GM13977 (cell line): Measurements from ENCODE around the gene POU3F3.
A peak's percentile ranks its signal among the peaks of the same experiment; 100 is the strongest.

Source experiments
- DNase-seq: peaks from one replicate; pipeline ENCODE4 v3.0.0; 2012; ENCODE audit warnings: low spot score
- in situ Hi-C: fragments of 300-500 bp; cut with MboI; formaldehyde crosslinking; loops from one replicate; pipeline ENCODE4 v1.12.0; 2022; ENCODE audit warnings: low sequenced_read_pairs, low pct_unique_long_range_greater_than_20kb, mixed read lengths, inconsistent platforms; ENCODE audit not compliant: unreplicated experiment
- TF ChIP-seq, protein P1 (sequence below): IDR thresholded peaks from 2 replicates; pipeline ENCODE4 v1.5.1; 2012; ENCODE audit warnings: mild to moderate bottlenecking, control low read depth; ENCODE audit not compliant: insufficient read depth; ENCODE audit errors: extremely low read depth, missing control alignments

The POU3F3 gene

GRCh38 chr2:104856973-104857261, 3.0 kb downstream of the POU3F3 start:
- in situ Hi-C loops, result loop anchor here (25.0 kb wide), 1 partner anchor 1695 kb away; no protein-coding TSS in a partner anchor
- TF ChIP-seq, protein P1, sequence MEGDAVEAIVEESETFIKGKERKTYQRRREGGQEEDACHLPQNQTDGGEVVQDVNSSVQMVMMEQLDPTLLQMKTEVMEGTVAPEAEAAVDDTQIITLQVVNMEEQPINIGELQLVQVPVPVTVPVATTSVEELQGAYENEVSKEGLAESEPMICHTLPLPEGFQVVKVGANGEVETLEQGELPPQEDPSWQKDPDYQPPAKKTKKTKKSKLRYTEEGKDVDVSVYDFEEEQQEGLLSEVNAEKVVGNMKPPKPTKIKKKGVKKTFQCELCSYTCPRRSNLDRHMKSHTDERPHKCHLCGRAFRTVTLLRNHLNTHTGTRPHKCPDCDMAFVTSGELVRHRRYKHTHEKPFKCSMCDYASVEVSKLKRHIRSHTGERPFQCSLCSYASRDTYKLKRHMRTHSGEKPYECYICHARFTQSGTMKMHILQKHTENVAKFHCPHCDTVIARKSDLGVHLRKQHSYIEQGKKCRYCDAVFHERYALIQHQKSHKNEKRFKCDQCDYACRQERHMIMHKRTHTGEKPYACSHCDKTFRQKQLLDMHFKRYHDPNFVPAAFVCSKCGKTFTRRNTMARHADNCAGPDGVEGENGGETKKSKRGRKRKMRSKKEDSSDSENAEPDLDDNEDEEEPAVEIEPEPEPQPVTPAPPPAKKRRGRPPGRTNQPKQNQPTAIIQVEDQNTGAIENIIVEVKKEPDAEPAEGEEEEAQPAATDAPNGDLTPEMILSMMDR, result no peak
- DNase-seq, result peak; percentile 57

GRCh38 chr2:104857262-104858005, 3.5 kb downstream of the POU3F3 start:
- in situ Hi-C loops, result loop anchor here (25.0 kb wide), 1 partner anchor 1695 kb away; no protein-coding TSS in a partner anchor
- TF ChIP-seq, protein P1, result no peak
- no peak for DNase-seq

- in situ Hi-C loops, result loop anchor here (25.0 kb wide), 1 partner anchor 1696 kb away; no protein-coding TSS in a partner anchor
- TF ChIP-seq, protein P1, result no peak
- DNase-seq, result peak; percentile 30
Observed at GRCh38 chr2:104858006-104858978, 4.4 kb downstream of the POU3F3 start.

GRCh38 chr2:104859291-104859765, 5.4 kb downstream of the POU3F3 start:
- in situ Hi-C loops, result loop anchor here (25.0 kb wide), 1 partner anchor 1697 kb away; no protein-coding TSS in a partner anchor
- peak; percentile 20 for DNase-seq
- TF ChIP-seq, protein P1, result no peak

DNA sequence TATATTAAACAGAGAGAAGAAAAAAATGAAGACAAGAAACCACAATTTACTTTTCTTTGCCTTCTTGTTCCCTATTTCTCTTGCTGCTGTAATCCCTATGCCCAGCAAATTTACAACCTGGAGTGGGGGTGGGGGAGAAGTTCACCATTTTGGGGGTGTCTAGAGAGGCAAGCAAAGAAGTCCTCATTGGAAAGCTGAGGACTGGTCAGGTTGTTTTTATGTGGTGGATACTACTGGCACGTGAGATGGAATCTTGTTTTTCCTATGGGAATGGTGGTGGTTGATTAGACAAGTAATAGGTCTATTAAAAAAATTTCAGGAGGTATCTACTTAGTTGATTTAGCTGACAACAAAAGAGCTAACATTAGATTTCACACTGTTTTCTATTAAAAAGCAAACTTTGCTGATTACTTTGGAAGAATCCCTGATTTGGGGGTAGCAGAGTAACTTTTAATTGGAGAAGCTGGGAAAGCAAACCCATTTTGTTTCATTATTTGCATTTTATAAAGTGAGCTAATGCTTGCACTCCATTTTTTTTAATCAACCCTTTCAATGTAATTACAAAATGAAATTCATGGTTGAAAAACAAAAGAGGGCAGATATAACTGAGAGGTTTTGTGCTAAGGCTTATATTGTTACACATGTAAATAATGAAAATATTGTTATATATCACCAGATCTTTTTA, 6.0 kb downstream of the POU3F3 start:
- in situ Hi-C loops, result loop anchor here (25.0 kb wide), 1 partner anchor 1698 kb away; no protein-coding TSS in a partner anchor
- TF ChIP-seq, protein P1, result no peak
- peak; percentile 18 for DNase-seq

DNA sequence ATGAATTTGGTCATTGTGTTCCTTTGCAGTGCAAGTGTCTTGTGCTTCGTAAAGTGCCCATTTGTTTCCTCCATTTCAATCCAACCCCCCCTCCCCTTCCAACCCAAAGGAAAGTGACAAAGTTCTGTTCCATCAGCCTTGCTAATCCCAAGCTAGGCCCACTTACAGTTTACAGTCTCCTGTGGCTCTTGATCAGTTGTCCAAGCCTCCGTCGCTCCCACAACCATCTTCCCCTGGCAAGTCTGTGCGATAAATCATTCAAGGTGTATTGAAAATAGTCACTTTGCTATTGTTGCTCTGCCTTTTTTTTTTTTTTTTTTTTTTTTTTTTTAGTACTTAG, 6.5 kb downstream of the POU3F3 start:
- in situ Hi-C loops, result loop anchor here (25.0 kb wide), 1 partner anchor 1698 kb away; no protein-coding TSS in a partner anchor
- TF ChIP-seq, protein P1, result no peak
- no peak for DNase-seq
